Measurements from ENCODE around the gene MARS1. TPM values are rescaled to one million over a fixed set of nuclear protein-coding genes. Genes with fewer than 3 reads are reported as not detected.

The MARS1 gene
- polyA plus RNA-seq, 1 donor, result 81.9 TPM

GRCh38 chr12:57531836-57532235, 44.0 kb downstream of the MARS1 start:
- Histone ChIP-seq H3K27me3 (ENCODE audit: control insufficient read depth, insufficient read depth, low read length) (no peaks in the 10 kb centered on the region), H3K4me3 (ENCODE audit: low read length) (no peak overlapping the region), H3K27ac (ENCODE audit: low read length) (no peak overlapping the region), H3K36me3 (ENCODE audit: control insufficient read depth, insufficient read depth, low read length) (peaks cover 94% of the 10 kb centered on the region), H3K9me3 (ENCODE audit: control insufficient read depth, low read depth, low read length) (no peaks in the 10 kb centered on the region), H3K4me1 (ENCODE audit: control insufficient read depth, insufficient read depth, low read length) (no peaks in the 10 kb centered on the region)
- DNase-seq, result no peak
- WGBS (ENCODE audit: insufficient coverage, low lambda C conversion rate), result no CpG with 5 or more reads among the region's 1 CpG

GRCh38 chr12:57533108-57533507, 45.2 kb downstream of the MARS1 start:
- no peak overlapping the region for H3K4me3 ChIP-seq (ENCODE audit: low read length)
- no peak for DNase-seq
- no peaks in the 10 kb centered on the region for H3K9me3 ChIP-seq (ENCODE audit: control insufficient read depth, low read depth, low read length)
- peaks cover 89% of the 10 kb centered on the region for H3K36me3 ChIP-seq (ENCODE audit: control insufficient read depth, insufficient read depth, low read length)
- no peaks in the 10 kb centered on the region for H3K4me1 ChIP-seq (ENCODE audit: control insufficient read depth, insufficient read depth, low read length)
- H3K27me3 ChIP-seq (ENCODE audit: control insufficient read depth, insufficient read depth, low read length), result no peaks in the 10 kb centered on the region
- H3K27ac ChIP-seq (ENCODE audit: low read length), result no peak overlapping the region
- WGBS (ENCODE audit: insufficient coverage, low lambda C conversion rate), result no CpG with 5 or more reads among the region's 8 CpGs

- WGBS (ENCODE audit: insufficient coverage, low lambda C conversion rate), result 90% methylated on average over 2 of the region's 5 CpGs
- Histone ChIP-seq H3K36me3 (ENCODE audit: control insufficient read depth, insufficient read depth, low read length) (peaks cover 88% of the 10 kb centered on the region), H3K27me3 (ENCODE audit: control insufficient read depth, insufficient read depth, low read length) (no peaks in the 10 kb centered on the region), H3K27ac (ENCODE audit: low read length) (no peak overlapping the region), H3K4me3 (ENCODE audit: low read length) (no peak overlapping the region), H3K9me3 (ENCODE audit: control insufficient read depth, low read depth, low read length) (no peaks in the 10 kb centered on the region), H3K4me1 (ENCODE audit: control insufficient read depth, insufficient read depth, low read length) (no peaks in the 10 kb centered on the region)
- DNase-seq, result no peak
Measured at GRCh38 chr12:57534250-57534649, 46.4 kb downstream of the MARS1 start.

GRCh38 chr12:57534991-57535543, 47.2 kb downstream of the MARS1 start:
- Histone ChIP-seq H3K4me3 (ENCODE audit: low read length) (no peak overlapping the region), H3K36me3 (ENCODE audit: control insufficient read depth, insufficient read depth, low read length) (peaks cover 85% of the 10 kb centered on the region), H3K27me3 (ENCODE audit: control insufficient read depth, insufficient read depth, low read length) (no peaks in the 10 kb centered on the region), H3K27ac (ENCODE audit: low read length) (no peak overlapping the region), H3K9me3 (ENCODE audit: control insufficient read depth, low read depth, low read length) (no peaks in the 10 kb centered on the region), H3K4me1 (ENCODE audit: control insufficient read depth, insufficient read depth, low read length) (no peaks in the 10 kb centered on the region)
- DNase-seq, result no peak
- WGBS (ENCODE audit: insufficient coverage, low lambda C conversion rate), result no CpG with 5 or more reads among the region's 3 CpGs

GRCh38 chr12:57535764-57536596, 48.1 kb downstream of the MARS1 start:
- WGBS (ENCODE audit: insufficient coverage, low lambda C conversion rate), result no CpG with 5 or more reads among the region's 6 CpGs
- Histone ChIP-seq H3K4me1 (ENCODE audit: control insufficient read depth, insufficient read depth, low read length) (no peaks in the 10 kb centered on the region), H3K27me3 (ENCODE audit: control insufficient read depth, insufficient read depth, low read length) (no peaks in the 10 kb centered on the region), H3K36me3 (ENCODE audit: control insufficient read depth, insufficient read depth, low read length) (peaks cover 84% of the 10 kb centered on the region), H3K27ac (ENCODE audit: low read length) (no peak overlapping the region), H3K9me3 (ENCODE audit: control insufficient read depth, low read depth, low read length) (no peaks in the 10 kb centered on the region), H3K4me3 (ENCODE audit: low read length) (no peak overlapping the region)
- no peak for DNase-seq

GRCh38 chr12:57536597-57536942, 48.7 kb downstream of the MARS1 start:
- no CpG with 5 or more reads among the region's 1 CpG for WGBS (ENCODE audit: insufficient coverage, low lambda C conversion rate)
- Histone ChIP-seq H3K4me3 (ENCODE audit: low read length) (no peak overlapping the region), H3K9me3 (ENCODE audit: control insufficient read depth, low read depth, low read length) (no peaks in the 10 kb centered on the region), H3K27ac (ENCODE audit: low read length) (no peak overlapping the region), H3K4me1 (ENCODE audit: control insufficient read depth, insufficient read depth, low read length) (no peaks in the 10 kb centered on the region), H3K27me3 (ENCODE audit: control insufficient read depth, insufficient read depth, low read length) (no peaks in the 10 kb centered on the region), H3K36me3 (ENCODE audit: control insufficient read depth, insufficient read depth, low read length) (peaks cover 82% of the 10 kb centered on the region)
- DNase-seq, result no peak

GRCh38 chr12:57539134-57539768, 51.4 kb downstream of the MARS1 start:
- no CpG with 5 or more reads among the region's 5 CpGs for WGBS (ENCODE audit: insufficient coverage, low lambda C conversion rate)
- no peaks in the 10 kb centered on the region for H3K4me1 ChIP-seq (ENCODE audit: control insufficient read depth, insufficient read depth, low read length)
- H3K9me3 ChIP-seq (ENCODE audit: control insufficient read depth, low read depth, low read length), result no peaks in the 10 kb centered on the region
- DNase-seq, result no peak
- no peak overlapping the region for H3K27ac ChIP-seq (ENCODE audit: low read length)
- H3K36me3 ChIP-seq (ENCODE audit: control insufficient read depth, insufficient read depth, low read length), result peaks cover 63% of the 10 kb centered on the region
- H3K27me3 ChIP-seq (ENCODE audit: control insufficient read depth, insufficient read depth, low read length), result no peaks in the 10 kb centered on the region
- no peak overlapping the region for H3K4me3 ChIP-seq (ENCODE audit: low read length)

- H3K9me3 ChIP-seq (ENCODE audit: control insufficient read depth, low read depth, low read length), result no peaks in the 10 kb centered on the region
- DNase-seq, result no peak
- peaks cover 45% of the 10 kb centered on the region for H3K36me3 ChIP-seq (ENCODE audit: control insufficient read depth, insufficient read depth, low read length)
- no peaks in the 10 kb centered on the region for H3K27me3 ChIP-seq (ENCODE audit: control insufficient read depth, insufficient read depth, low read length)
- H3K4me3 ChIP-seq (ENCODE audit: low read length), result no peak overlapping the region
- H3K27ac ChIP-seq (ENCODE audit: low read length), result no peak overlapping the region
- no CpG with 5 or more reads among the region's 2 CpGs for WGBS (ENCODE audit: insufficient coverage, low lambda C conversion rate)
- peaks cover 7% of the 10 kb centered on the region for H3K4me1 ChIP-seq (ENCODE audit: control insufficient read depth, insufficient read depth, low read length)
Measured at GRCh38 chr12:57541001-57541400, 53.1 kb downstream of the MARS1 start.

- DNase-seq, result no peak
- WGBS (ENCODE audit: insufficient coverage, low lambda C conversion rate), result no CpG with 5 or more reads among the region's 2 CpGs
- no peaks in the 10 kb centered on the region for H3K27me3 ChIP-seq (ENCODE audit: control insufficient read depth, insufficient read depth, low read length)
- H3K36me3 ChIP-seq (ENCODE audit: control insufficient read depth, insufficient read depth, low read length), result peaks cover 40% of the 10 kb centered on the region
- no peak overlapping the region for H3K4me3 ChIP-seq (ENCODE audit: low read length)
- no peak overlapping the region for H3K27ac ChIP-seq (ENCODE audit: low read length)
- peaks cover 12% of the 10 kb centered on the region for H3K4me1 ChIP-seq (ENCODE audit: control insufficient read depth, insufficient read depth, low read length)
- H3K9me3 ChIP-seq (ENCODE audit: control insufficient read depth, low read depth, low read length), result no peaks in the 10 kb centered on the region
Measured at GRCh38 chr12:57541717-57542116, 53.8 kb downstream of the MARS1 start.

GRCh38 chr12:57543581-57543980, 55.7 kb downstream of the MARS1 start:
- no peak for DNase-seq
- Histone ChIP-seq H3K27me3 (ENCODE audit: control insufficient read depth, insufficient read depth, low read length) (peaks cover 8% of the 10 kb centered on the region), H3K4me3 (ENCODE audit: low read length) (no peak overlapping the region), H3K9me3 (ENCODE audit: control insufficient read depth, low read depth, low read length) (no peaks in the 10 kb centered on the region), H3K4me1 (ENCODE audit: control insufficient read depth, insufficient read depth, low read length) (peaks cover 12% of the 10 kb centered on the region), H3K36me3 (ENCODE audit: control insufficient read depth, insufficient read depth, low read length) (peaks cover 28% of the 10 kb centered on the region), H3K27ac (ENCODE audit: low read length) (no peak overlapping the region)
- WGBS (ENCODE audit: insufficient coverage, low lambda C conversion rate), result no CpG with 5 or more reads among the region's 2 CpGs

All from large intestine (tissue), 3 donors.